ENCODE data around the gene TEX30. TPM values are rescaled to one million over a fixed set of nuclear protein-coding genes. Genes with fewer than 3 reads are reported as not detected.

The TEX30 gene
- 10 to 100 TPM in 1 of 2 donors, 1 to 10 TPM in 1; 3.6 to 22.2 TPM for total RNA-seq

DNA sequence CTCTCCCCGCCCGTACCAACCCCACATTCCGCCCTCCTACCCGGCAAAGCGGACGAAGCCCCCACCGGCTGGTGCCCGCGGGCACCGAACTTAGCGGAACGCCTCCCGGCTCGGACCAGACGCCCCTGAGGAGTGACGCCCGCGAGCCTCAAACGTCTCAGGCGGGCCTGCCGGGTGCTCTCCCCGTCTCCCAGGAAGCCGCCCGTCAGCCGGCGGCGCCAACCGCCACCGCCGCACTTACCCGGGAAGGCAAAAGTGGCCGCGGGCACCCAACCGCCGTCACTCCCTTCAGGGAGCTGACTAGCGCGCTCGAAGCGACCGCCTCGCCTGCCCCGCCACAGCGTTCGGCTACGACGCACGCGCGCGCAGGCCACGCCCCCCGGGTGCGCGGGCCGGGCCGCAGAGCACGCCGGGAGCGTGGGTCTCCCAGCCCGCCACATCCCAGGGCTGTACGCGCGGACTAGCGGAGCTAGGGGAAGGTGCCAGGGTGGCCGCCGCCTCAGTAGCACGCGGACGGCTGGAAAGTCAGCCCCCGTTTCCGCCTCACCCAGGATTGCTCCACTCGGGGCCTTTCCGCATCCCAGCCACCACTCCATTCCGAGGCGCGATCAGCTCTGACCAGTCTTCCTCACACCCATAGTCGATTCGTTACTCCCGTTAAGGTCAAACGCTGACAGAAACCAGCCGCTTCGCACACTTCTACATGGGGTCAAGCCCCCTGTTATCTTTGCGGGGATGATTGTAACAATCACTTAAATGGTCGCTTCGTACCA is at the start of gene TEX30:
Gene TEX30, minus strand, starts transcription at position 346 of the 773 bp plus-strand sequence. CDS start 3,760 bp downstream, outside the sequence.
- Histone ChIP-seq H3K27ac (peak within 1 kb of the TSS; percentile 70 to 74), H3K27me3 (replicated peaks; ENCODE audit: insufficient read depth) (no peaks in the 10 kb centered on the region), H3K4me1 (replicated peaks) (no peaks in the 10 kb centered on the region), H3K4me3 (peak within 1 kb of the TSS; percentile 63 to 73), H3K36me3 (no peaks in the 10 kb centered on the region), H3K9me3 (no peaks in the 10 kb centered on the region)
- TF ChIP-seq POLR2A (IDR thresholded peaks at IDR 0.05) (peak; percentile 63), CTCF (IDR thresholded peaks at IDR 0.05) (no peak), POLR2AphosphoS5 (IDR thresholded peaks at IDR 0.05) (peak; percentile 31)
- intact Hi-C loops (cut with DNase I) = loop anchor here (2.0 to 5.0 kb wide), 2 partner anchors 73 to 176 kb away; partner anchors contain the start of genes ERCC5 and TPP2
- DNase-seq (ENCODE audit: low spot score) = peak; percentile 66
- 4% methylated on average over 58 of the region's 85 CpGs for WGBS

DNA sequence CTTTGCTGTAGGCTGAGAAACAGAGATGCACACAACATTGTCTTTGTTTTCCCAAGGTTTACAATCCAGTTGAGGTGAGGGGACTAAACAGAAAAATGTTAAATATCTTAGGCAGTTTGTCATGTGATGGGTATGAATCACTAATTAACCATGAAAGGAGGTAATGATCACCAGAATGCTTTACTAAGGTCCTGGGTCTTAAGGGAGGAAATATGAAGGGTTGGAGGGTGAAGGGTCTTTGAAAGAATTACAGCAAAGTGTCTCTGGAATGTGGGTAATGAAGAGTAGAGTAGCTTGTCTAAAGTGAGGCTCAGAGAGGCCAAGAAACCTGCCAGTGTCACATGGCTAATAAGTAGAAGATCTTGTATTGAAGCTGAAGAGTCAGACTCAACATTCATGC is 44.3 kb upstream of the TEX30 start:
- DNase-seq (ENCODE audit: low spot score) = no peak
- Histone ChIP-seq H3K27me3 (replicated peaks; ENCODE audit: insufficient read depth) (no peaks in the 10 kb centered on the region), H3K9me3 (no peaks in the 10 kb centered on the region), H3K36me3 (no peaks in the 10 kb centered on the region), H3K27ac (no peak overlapping the region), H3K4me3 (no peak overlapping the region), H3K4me1 (replicated peaks) (no peaks in the 10 kb centered on the region)
- TF ChIP-seq POLR2AphosphoS5 (IDR thresholded peaks at IDR 0.05) (no peak), CTCF (IDR thresholded peaks at IDR 0.05) (no peak), POLR2A (IDR thresholded peaks at IDR 0.05) (no peak)
- intact Hi-C loops (cut with DNase I) = no loop called here

DNA sequence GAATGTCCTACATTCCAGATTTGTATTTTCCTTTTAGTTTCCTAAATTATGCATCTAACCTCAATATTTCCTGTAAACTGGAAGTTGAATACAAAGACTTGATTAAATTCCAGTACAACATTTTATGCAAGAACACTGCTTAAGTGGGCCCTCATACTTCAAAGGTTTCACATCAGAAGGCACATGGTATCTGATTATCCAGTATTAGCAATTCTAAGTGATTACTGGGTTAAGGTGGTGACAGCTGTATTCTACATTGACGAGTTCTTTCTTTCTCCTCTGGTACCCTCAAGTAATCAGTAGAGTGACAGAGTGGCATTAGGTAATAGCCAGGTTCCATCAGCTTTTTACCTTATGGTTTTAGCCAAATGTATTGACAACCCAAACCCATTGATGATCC is 43.7 kb upstream of the TEX30 start:
- H3K4me3 ChIP-seq = no peak overlapping the region
- WGBS = 93% methylated on average over 1 of the region's 1 CpG
- intact Hi-C loops (cut with DNase I) = no loop called here
- no peaks in the 10 kb centered on the region for H3K4me1 ChIP-seq (replicated peaks)
- H3K27ac ChIP-seq = no peak overlapping the region
- TF ChIP-seq CTCF (IDR thresholded peaks at IDR 0.05) = no peak
- TF ChIP-seq POLR2A (IDR thresholded peaks at IDR 0.05) = no peak
- no peak for TF ChIP-seq POLR2AphosphoS5 (IDR thresholded peaks at IDR 0.05)
- DNase-seq (ENCODE audit: low spot score) = no peak
- no peaks in the 10 kb centered on the region for H3K27me3 ChIP-seq (replicated peaks; ENCODE audit: insufficient read depth)
- H3K9me3 ChIP-seq = no peaks in the 10 kb centered on the region
- no peaks in the 10 kb centered on the region for H3K36me3 ChIP-seq

DNA sequence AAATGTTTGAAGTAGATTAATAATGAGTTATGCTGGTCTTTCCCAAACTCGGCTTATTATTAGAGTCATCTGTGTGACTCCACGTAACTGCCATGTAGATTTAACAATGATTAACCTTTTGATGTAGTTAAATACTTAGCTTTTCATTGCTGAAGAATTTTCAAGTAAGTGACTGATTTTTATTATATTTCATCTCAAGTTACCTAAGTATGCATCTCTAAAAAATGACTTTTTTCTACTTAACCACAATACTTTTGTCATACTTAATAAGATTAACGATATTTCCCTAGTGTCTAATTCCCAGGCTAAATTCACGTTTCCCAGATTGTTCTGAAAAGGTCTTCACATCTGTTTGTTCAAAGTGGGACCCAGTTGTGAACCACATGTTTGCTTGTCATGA is 43.1 kb upstream of the TEX30 start:
- WGBS = 74% methylated on average over 4 of the region's 4 CpGs
- H3K36me3 ChIP-seq = no peaks in the 10 kb centered on the region

More for the DNA sequence above, 43.1 kb upstream of the TEX30 start:
- H3K4me1 ChIP-seq (replicated peaks) = no peaks in the 10 kb centered on the region
- intact Hi-C loops (cut with DNase I) = no loop called here
- no peaks in the 10 kb centered on the region for H3K27me3 ChIP-seq (replicated peaks; ENCODE audit: insufficient read depth)
- no peak overlapping the region for H3K27ac ChIP-seq
- no peak for DNase-seq (ENCODE audit: low spot score)
- H3K9me3 ChIP-seq = no peaks in the 10 kb centered on the region
- no peak for TF ChIP-seq POLR2AphosphoS5 (IDR thresholded peaks at IDR 0.05)
- TF ChIP-seq POLR2A (IDR thresholded peaks at IDR 0.05) = no peak
- no peak for TF ChIP-seq CTCF (IDR thresholded peaks at IDR 0.05)
- no peak overlapping the region for H3K4me3 ChIP-seq

All from prostate gland (tissue), 2 donors.